NCI-H748 (cell line): ENCODE results near the gene GREB1.

Experiments used
- DNase-seq: peaks from one replicate; lab custom pipeline; 2025; ENCODE audit not compliant: unreplicated experiment; lab: John Stamatoyannopoulos, UW

The GREB1 gene

GRCh38 chr2:11533278-11534070, at the start of gene GREB1:
TSS of gene GREB1 (plus strand) at chr2:11534045. CDS start at chr2:11556615, 22,570 bp downstream.
- DNase-seq: peak; percentile 40

GRCh38 chr2:11488809-11489208, 45.0 kb upstream of the GREB1 start:
- DNase-seq: no peak

- DNase-seq: no peak
Measured at GRCh38 chr2:11490194-11490593, 43.7 kb upstream of the GREB1 start.

GRCh38 chr2:11491348-11491933, 42.4 kb upstream of the GREB1 start:
- no peak for DNase-seq

GRCh38 chr2:11492244-11492643, 41.6 kb upstream of the GREB1 start:
- no peak for DNase-seq

GRCh38 chr2:11492720-11493119, 41.1 kb upstream of the GREB1 start:
- no peak for DNase-seq

- DNase-seq: no peak
Measured at GRCh38 chr2:11493282-11493681, 40.6 kb upstream of the GREB1 start.

GRCh38 chr2:11494310-11494709, 39.5 kb upstream of the GREB1 start:
- DNase-seq: no peak

- DNase-seq: no peak
Measured at GRCh38 chr2:11495844-11496681, 37.8 kb upstream of the GREB1 start.

- no peak for DNase-seq
Measured at GRCh38 chr2:11498543-11499034, 35.3 kb upstream of the GREB1 start.

- no peak for DNase-seq
Measured at GRCh38 chr2:11499081-11499743, 34.6 kb upstream of the GREB1 start.

- DNase-seq: no peak
Measured at GRCh38 chr2:11500702-11501303, 33.0 kb upstream of the GREB1 start.

- DNase-seq: no peak
Measured at GRCh38 chr2:11502740-11503292, 31.0 kb upstream of the GREB1 start.

- DNase-seq: no peak
Measured at GRCh38 chr2:11503354-11503927, 30.4 kb upstream of the GREB1 start.

GRCh38 chr2:11505652-11506610, 27.9 kb upstream of the GREB1 start:
- no peak for DNase-seq

GRCh38 chr2:11506611-11506969, 27.3 kb upstream of the GREB1 start:
- no peak for DNase-seq

GRCh38 chr2:11507517-11507916, 26.3 kb upstream of the GREB1 start:
- no peak for DNase-seq

- no peak for DNase-seq
Measured at GRCh38 chr2:11508279-11508678, 25.6 kb upstream of the GREB1 start.
